C4-2B (cell line): ENCODE results near the gene NLK.

Experiments
- H3K27ac ChIP-seq: fragments of 450-650 bp; 2 replicates; pipeline ENCODE4 v1.5.1; 2017
- CTCF ChIP-seq: fragments of 450-650 bp; conservative IDR thresholded peaks from 2 replicates; pipeline ENCODE4 v1.5.1; 2017; ENCODE audit warnings: mild to moderate bottlenecking
- ZFX ChIP-seq: fragments of 450-650 bp; IDR thresholded peaks from 2 replicates; pipeline ENCODE4 v1.6.1; 2017

Gene NLK

GRCh38 chr17:28125526-28126378 lies 83.3 kb downstream of the NLK start:
- no peak overlapping the region for H3K27ac ChIP-seq
- TF ChIP-seq ZFX (no peak), CTCF (no peak)

GRCh38 chr17:28127196-28127595 lies 84.7 kb downstream of the NLK start:
- H3K27ac ChIP-seq: no peak overlapping the region
- TF ChIP-seq CTCF (no peak), ZFX (no peak)

- TF ChIP-seq CTCF (no peak), ZFX (no peak)
- no peak overlapping the region for H3K27ac ChIP-seq
Measured at GRCh38 chr17:28128779-28129178, 86.3 kb downstream of the NLK start.

- no peak for TF ChIP-seq ZFX
- TF ChIP-seq CTCF: no peak
Measured at GRCh38 chr17:28130472-28130871, 88.0 kb downstream of the NLK start.

GRCh38 chr17:28131599-28131998 lies 89.1 kb downstream of the NLK start:
- H3K27ac ChIP-seq: no peak overlapping the region
- TF ChIP-seq CTCF: no peak

More at GRCh38 chr17:28130472-28130871, 88.0 kb downstream of the NLK start:
- H3K27ac ChIP-seq: no peak overlapping the region

GRCh38 chr17:28133562-28133970 lies 91.1 kb downstream of the NLK start:
- H3K27ac ChIP-seq: no peak overlapping the region
- TF ChIP-seq CTCF (no peak), ZFX (no peak)

GRCh38 chr17:28136923-28137322 lies 94.4 kb downstream of the NLK start:
- TF ChIP-seq CTCF (peak; percentile 11), ZFX (no peak)
- H3K27ac ChIP-seq: no peak overlapping the region
